Measurements from ENCODE around the gene RNGTT.

- no peak for TF ChIP-seq POLR2AphosphoS5 (IDR thresholded peaks at IDR 0.05; ENCODE audit: low read depth, low read length)
- no peak for TF ChIP-seq POLR2A (IDR thresholded peaks at IDR 0.05; ENCODE audit: low read depth, low read length)
Measured at GRCh38 chr6:88609983-88610382, 353.4 kb downstream of the RNGTT start.

Measured in GM12891 (cell line).